ENCODE results near the gene SLIT3. TPM values are rescaled to one million over a fixed set of nuclear protein-coding genes. Genes with fewer than 3 reads are reported as not detected.

SLIT3 gene
- total RNA-seq, 1 experiment from 2014 or later = 0.10 TPM

GRCh38 chr5:168899264-168899663 is 401.7 kb downstream of the SLIT3 start:
- H2AFZ ChIP-seq (ENCODE audit: low read depth, low read length, poor library complexity, severe bottlenecking) = no peak overlapping the region
- H3K4me1 ChIP-seq (ENCODE audit: control insufficient read depth in 1 of 2, insufficient read depth in 2 of 2, low read length in 2 of 2) = no peaks in the 10 kb centered on the region
- DNase-seq (ENCODE audit: low read depth, low spot score) = no peak
- no peaks in the 10 kb centered on the region for H4K20me1 ChIP-seq (ENCODE audit: insufficient read depth)
- POLR2A ChIA-PET = no interaction called here
- BruUV-seq (replicated peaks) = no TSS peak
- no peaks in the 10 kb centered on the region for H3K36me3 ChIP-seq (ENCODE audit: control insufficient read depth in 1 of 2, insufficient read depth in 2 of 2, low read length in 2 of 2)
- CTCF ChIA-PET = no interaction called here
- TF ChIP-seq YY1 (IDR thresholded peaks at IDR 0.05; ENCODE audit: extremely low read depth, insufficient replicate concordance, low read depth, low read length) (no peak), POLR2A (IDR thresholded peaks at IDR 0.05; ENCODE audit: borderline replicate concordance, extremely low read depth, insufficient read depth, insufficient read length) (no peak), POLR2AphosphoS5 (IDR thresholded peaks at IDR 0.05; ENCODE audit: low read depth, low read length) (no peak), ELF1 (IDR thresholded peaks at IDR 0.05; ENCODE audit: borderline replicate concordance, low read depth) (no peak), ZFX (IDR thresholded peaks at IDR 0.05) (no peak), EGR1 (IDR thresholded peaks at IDR 0.05; ENCODE audit: low read depth) (no peak), TCF7L2 (IDR thresholded peaks at IDR 0.05; ENCODE audit: borderline replicate concordance, extremely low read depth, insufficient read depth, insufficient read length) (no peak)
- TF ChIP-seq, protein P1, sequence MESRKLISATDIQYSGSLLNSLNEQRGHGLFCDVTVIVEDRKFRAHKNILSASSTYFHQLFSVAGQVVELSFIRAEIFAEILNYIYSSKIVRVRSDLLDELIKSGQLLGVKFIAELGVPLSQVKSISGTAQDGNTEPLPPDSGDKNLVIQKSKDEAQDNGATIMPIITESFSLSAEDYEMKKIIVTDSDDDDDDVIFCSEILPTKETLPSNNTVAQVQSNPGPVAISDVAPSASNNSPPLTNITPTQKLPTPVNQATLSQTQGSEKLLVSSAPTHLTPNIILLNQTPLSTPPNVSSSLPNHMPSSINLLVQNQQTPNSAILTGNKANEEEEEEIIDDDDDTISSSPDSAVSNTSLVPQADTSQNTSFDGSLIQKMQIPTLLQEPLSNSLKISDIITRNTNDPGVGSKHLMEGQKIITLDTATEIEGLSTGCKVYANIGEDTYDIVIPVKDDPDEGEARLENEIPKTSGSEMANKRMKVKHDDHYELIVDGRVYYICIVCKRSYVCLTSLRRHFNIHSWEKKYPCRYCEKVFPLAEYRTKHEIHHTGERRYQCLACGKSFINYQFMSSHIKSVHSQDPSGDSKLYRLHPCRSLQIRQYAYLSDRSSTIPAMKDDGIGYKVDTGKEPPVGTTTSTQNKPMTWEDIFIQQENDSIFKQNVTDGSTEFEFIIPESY (IDR thresholded peaks at IDR 0.05; ENCODE audit: extremely low read depth, insufficient replicate concordance, low read length) = no peak
- RAD21 ChIA-PET (ENCODE audit: low non-redundant PET in 1 of 2, low total read pairs in 2 of 2, uncharacterized antibody in 2 of 2, unreplicated experiment in 2 of 2) = no interaction called here
- no peaks in the 10 kb centered on the region for H3K9me2 ChIP-seq (ENCODE audit: insufficient read depth)
- ATAC-seq = no peak
- peaks cover 65% of the 10 kb centered on the region for H3K27me3 ChIP-seq (ENCODE audit: insufficient read depth, low read length)
- intact Hi-C loops (cut with micrococcal nuclease) = no loop called here
- no peak overlapping the region for H3K9ac ChIP-seq (ENCODE audit: low read length)
- H3K79me2 ChIP-seq (ENCODE audit: insufficient read depth, low read length) = no peaks in the 10 kb centered on the region
- H3K27ac ChIP-seq (ENCODE audit: low read depth, low read length) = no peak overlapping the region
- H3K4me2 ChIP-seq (ENCODE audit: low read length) = no peak overlapping the region
- H3K9me3 ChIP-seq (ENCODE audit: control insufficient read depth in 1 of 2, insufficient read depth in 1 of 2, low read depth in 1 of 2, low read length in 2 of 2) = no peaks in the 10 kb centered on the region
- H3K4me3 ChIP-seq (replicated peaks in 1 of 2; ENCODE audit: low read depth in 1 of 2, low read length in 2 of 2) = no peak overlapping the region

All from HCT116 (cell line).